ENCODE data around the gene CCSAP.

CCSAP gene

GRCh38 chr1:229287267-229287666 lies 55.6 kb downstream of the CCSAP start:
- no peak for DNase-seq (ENCODE audit: low read depth in 2 of 2)

GRCh38 chr1:229286099-229286766 lies 56.6 kb downstream of the CCSAP start:
- no peak for DNase-seq (ENCODE audit: low read depth in 2 of 2)

DNA sequence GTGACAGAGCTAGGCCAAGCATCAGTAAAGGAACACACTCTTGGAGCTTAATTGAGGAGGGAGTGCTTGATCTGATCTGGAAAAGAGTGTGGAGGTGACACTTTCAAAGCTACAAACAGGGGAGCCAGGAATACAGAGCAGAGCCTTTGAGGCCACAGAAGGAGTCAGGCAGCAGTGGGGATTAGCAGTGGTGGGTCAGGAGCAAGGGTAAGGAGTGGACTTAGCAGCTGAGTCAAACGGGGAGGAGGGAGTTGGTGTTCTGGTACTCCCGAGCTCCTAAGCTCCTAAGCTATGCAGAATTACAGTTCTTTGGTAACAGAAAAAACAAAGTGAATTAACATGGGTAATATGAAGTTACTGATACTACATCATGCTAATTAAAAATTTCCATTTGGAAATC lies 57.4 kb downstream of the CCSAP start:
- no peak for DNase-seq (ENCODE audit: low read depth in 2 of 2)

- no peak for DNase-seq (ENCODE audit: low read depth in 2 of 2)
Measured at GRCh38 chr1:229284887-229285286, 58.0 kb downstream of the CCSAP start.

DNA sequence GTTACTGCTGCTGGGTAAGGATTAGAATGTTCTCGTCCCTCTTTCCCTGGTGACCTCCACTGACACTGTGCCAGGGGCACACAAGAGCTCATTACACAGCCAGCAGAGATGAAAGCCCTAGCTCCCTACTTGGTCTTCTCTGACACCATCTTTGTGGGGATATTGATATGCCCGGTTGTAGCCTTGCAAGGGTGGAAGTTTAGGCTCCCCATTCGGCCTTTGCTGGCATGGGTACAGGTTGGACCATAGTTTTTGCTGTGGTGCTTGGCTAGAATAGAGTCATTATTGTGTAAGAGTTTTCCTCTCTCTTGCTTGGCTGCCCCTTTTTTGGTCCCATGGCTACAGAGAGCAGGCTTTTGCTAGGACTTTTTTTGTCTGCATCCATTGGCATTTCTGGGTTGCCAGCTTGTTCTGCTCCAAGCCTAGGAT lies 59.6 kb downstream of the CCSAP start:
- DNase-seq (ENCODE audit: low read depth in 2 of 2) = no peak

DNA sequence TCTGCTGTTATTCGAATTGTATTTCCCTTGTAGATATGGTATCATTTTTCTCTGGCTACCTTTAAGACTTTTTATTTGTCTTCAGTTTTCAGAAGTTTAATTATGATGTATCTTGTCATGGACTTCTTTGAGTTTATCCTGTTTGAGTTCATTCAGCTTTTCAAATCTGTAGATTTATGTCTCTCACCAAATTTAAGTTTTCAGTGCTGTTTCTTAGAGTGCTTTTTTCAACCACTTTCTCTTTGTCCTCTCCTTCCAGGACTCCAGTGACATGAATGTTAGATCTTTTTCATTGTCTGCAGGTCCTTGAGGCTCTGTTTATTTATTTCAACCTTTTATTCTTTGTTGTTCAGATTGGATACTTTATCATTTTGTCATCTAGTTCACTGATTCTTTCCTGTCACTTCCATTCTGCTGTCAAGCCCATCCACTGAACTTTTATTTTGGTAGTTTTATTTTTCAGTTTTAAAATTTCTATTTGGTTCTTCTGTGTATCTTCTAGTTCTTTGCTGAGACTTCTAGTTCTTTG lies 60.5 kb downstream of the CCSAP start:
- no peak for DNase-seq (ENCODE audit: low read depth in 2 of 2)

DNA sequence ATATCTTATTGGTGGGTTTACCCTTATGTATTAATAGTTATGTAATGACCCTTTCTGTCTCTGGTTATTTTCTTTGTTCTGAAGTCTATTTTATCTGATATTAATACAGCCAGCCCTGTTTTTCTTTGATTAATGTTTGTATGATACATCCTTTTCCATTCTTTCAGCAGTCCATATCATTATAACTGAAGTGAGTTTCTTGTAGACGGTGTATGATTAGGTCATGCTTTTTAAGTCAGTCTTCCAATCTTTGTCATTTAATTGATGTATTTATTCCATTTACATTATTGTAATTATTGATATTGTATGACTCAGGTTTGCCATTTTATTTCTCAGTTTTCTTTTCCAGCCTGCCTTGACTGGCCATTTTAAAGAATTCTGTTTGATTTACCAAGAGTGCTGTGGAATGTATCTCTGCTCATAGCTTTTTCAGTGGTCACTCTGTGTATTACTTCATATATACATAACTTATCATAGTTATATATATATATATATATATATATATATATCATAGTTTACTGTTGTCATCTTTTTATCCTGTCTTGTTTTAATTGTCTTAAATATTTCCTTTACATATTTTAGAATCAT lies 61.4 kb downstream of the CCSAP start:
- DNase-seq (ENCODE audit: low read depth in 2 of 2) = no peak

GRCh38 chr1:229280921-229281320 lies 61.9 kb downstream of the CCSAP start:
- DNase-seq (ENCODE audit: low read depth in 2 of 2) = no peak

GRCh38 chr1:229280037-229280828 lies 62.6 kb downstream of the CCSAP start:
- DNase-seq (ENCODE audit: low read depth in 2 of 2) = no peak

GRCh38 chr1:229279242-229279641 lies 63.6 kb downstream of the CCSAP start:
- DNase-seq (ENCODE audit: low read depth in 2 of 2) = no peak

GRCh38 chr1:229278120-229278741 lies 64.6 kb downstream of the CCSAP start:
- DNase-seq (ENCODE audit: low read depth in 2 of 2) = no peak

DNA sequence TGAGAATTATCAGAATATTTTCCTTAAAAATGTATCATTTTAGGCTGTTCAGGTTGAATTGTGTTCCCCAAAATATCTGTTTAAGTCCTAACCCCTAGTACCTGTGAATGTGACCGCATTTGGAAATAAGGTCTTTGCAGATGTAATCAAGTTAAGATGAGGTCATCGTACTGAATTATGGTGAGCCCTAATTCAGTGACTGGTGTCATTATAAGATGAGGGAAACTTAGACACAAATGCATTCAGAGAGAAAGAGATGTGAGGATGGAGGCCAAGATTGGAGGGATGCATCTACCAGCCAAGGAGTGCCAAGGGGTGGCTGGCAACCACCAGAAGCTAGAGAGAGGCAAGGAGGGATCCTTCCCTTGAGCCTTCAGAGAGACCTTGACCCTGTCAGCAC lies 67.8 kb downstream of the CCSAP start:
- DNase-seq (ENCODE audit: low read depth in 2 of 2) = no peak

DNA sequence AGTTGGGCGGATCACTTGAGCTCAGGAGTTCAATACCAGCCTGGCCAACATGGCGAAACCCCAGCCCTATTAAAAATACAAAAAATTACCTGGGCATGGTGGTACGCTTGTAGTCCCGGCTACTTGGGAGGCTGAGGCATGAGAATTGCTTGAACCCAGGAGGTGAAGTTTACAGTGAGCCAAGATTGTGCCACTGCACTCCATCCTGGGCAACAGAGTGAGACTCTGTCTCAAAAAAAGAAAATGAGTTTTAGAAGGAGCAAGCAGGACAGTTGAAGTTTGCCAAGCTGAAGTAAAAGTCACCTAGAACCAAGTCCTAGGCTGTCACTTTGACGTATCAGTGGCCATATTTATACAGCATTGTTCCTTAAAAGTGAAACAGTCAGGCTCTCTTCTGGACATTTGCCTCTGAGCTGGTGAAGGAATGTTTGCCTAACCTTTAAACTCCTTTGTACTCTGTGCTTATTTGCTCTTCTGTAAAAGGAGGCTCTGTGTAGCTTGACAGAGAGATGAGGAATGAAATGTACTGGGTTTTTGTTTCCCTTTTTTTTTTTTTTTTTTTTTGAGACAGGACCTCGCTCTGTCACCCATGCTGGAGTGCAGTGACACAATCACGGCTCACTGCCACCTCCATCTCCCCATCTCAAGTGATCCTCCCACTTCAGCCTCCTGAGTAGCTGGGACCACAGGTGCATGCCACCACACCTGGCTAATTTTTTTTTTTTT lies 69.2 kb downstream of the CCSAP start:
- DNase-seq (ENCODE audit: low read depth in 2 of 2) = no peak

GRCh38 chr1:229272164-229273158 lies 70.4 kb downstream of the CCSAP start:
- no peak for DNase-seq (ENCODE audit: low read depth in 2 of 2)

DNA sequence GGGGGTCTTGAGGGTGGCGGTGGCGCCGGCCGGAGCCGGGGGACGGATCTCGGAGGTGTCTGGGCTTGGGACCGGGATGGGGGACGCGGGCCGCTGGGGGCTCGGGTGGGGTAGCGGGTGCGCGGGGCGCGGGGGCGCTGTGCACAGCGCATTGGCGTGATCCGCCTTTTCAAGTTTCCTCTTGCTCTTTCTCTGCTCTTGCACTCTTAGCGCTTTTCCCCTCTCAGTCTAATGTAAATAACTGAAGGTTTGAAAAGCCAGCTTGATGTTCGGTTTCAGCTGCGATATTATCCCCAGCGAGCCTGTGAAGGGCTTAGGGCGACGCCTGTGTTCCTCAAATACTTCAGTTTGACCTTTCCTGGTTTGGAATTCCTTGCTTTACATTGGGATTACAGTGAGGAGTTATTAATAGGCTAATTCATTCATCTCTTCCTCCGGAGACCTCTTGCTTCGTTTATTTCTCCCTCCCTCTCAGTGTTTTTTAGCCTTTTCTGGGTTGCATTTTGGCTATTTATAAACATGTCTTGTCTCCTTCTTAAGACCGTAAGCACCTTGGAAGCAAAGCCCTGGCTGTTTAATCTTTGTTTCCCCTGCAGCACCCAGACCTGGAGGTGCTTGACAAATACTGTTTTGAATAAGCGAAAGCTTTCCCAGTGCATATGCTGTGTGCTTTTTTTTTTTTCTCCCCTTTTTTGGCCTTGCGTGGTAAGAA lies 71.2 kb downstream of the CCSAP start:
- DNase-seq (ENCODE audit: low read depth in 2 of 2) = peak in 1 of 2 donors; percentile 30

Data from activated CD4-positive, alpha-beta T cell treated with anti-CD3 and anti-CD28 coated beads for 24 hours (primary cell).